T47D (cell line): ENCODE results near the gene NDST1.

Source experiments
- DNase-seq, 2 experiments: peaks; one replicate each; pipeline versions ENCODE4 v3.0.0 to v3.0.0-alpha.2; 2011 to 2012; ENCODE audit warnings: low read depth in 1 of 2, low spot score in 1 of 2
- JUND ChIP-seq: IDR thresholded peaks from 2 replicates; pipeline ENCODE4 v1.6.1; 2012; ENCODE audit warnings: low read depth
- in situ Hi-C: cut with HindIII; loops from 2 replicates; pipeline ENCODE4 v1.10.0; 2016; ENCODE audit warnings: low sequenced_read_pairs, low pct_unique_long_range_greater_than_20kb

Gene NDST1

DNA sequence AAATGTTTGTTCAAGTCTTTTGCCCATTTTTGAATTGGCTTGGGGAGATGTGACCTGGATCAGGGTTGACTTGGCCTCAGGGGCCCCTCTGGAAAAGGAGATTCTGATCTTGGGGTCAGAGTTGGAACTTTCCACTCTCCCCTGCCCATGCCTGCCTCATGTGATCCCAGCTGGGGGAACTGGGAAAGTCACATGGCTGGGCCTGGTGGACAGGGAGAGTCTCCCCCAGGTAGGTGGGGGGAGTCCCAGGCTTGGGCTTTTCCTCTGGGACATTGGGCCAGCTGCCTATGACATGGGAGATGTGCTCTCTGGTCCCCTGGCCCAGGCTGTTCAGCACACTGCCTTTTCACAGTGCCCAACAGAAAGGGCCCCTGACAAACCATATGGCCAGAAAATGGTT is 60.7 kb downstream of the NDST1 start:
- no peak for TF ChIP-seq JUND
- no peak for DNase-seq
- in situ Hi-C loops = no loop called here

DNA sequence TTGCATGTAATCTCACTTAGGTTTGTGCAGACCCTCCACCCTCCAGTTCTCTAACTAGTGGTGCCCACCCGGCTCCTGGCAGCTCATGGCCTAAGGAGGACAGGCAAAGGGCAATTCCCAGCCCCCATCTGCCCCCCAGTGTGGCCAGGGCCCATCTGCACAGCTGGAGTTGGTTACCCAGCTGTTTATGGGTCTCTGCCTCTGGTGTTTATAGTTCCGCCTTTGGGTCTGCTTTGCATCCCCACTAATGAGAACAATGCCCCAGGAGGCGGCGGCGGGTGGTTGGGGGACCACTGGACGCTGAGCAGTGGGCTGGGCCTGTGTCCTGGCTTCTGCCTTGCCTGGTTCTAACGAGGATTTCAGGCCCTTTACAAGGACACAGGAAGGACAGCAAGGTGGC is 62.4 kb downstream of the NDST1 start:
- no peak for DNase-seq
- no peak for TF ChIP-seq JUND
- in situ Hi-C loops = no loop called here

DNA sequence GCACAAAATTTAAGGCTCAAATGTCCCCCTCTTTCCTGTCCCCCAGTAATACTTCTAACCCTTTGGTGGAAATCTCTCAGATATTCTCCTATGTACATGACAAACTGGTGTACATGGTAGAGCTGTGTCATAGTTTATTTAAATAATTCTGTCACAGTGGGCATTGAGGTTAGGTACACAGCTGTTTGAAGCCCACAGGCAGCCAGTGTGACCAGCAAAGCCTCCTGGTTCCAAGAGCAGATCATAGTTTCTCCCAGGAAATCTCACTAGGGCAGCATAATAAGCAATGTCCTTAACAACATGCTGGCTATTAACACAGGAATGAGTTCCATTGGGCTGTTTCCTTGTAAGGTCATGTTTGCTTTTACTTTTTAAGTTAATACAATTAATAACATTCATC is 63.9 kb downstream of the NDST1 start:
- no peak for TF ChIP-seq JUND
- in situ Hi-C loops = no loop called here
- DNase-seq = no peak

DNA sequence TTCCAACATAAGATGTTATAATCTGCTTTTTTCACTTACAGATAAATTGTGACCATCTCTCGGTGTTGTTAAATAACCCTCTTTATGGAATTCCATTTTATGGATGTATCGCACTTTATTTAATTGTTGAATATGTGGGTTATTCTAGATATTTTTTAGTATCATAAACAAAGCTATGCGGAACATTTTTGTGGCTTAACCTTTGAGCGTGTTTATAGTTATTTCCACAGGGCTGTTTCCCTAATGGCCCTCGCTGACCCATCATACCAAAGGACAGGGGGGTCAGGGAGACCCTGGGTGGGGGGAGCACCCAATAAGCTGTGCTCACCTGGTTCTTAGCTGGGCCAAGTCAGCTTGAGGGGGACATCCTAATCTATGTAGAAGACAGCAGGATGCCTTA is 65.3 kb downstream of the NDST1 start:
- DNase-seq = no peak
- in situ Hi-C loops = no loop called here
- TF ChIP-seq JUND = no peak

DNA sequence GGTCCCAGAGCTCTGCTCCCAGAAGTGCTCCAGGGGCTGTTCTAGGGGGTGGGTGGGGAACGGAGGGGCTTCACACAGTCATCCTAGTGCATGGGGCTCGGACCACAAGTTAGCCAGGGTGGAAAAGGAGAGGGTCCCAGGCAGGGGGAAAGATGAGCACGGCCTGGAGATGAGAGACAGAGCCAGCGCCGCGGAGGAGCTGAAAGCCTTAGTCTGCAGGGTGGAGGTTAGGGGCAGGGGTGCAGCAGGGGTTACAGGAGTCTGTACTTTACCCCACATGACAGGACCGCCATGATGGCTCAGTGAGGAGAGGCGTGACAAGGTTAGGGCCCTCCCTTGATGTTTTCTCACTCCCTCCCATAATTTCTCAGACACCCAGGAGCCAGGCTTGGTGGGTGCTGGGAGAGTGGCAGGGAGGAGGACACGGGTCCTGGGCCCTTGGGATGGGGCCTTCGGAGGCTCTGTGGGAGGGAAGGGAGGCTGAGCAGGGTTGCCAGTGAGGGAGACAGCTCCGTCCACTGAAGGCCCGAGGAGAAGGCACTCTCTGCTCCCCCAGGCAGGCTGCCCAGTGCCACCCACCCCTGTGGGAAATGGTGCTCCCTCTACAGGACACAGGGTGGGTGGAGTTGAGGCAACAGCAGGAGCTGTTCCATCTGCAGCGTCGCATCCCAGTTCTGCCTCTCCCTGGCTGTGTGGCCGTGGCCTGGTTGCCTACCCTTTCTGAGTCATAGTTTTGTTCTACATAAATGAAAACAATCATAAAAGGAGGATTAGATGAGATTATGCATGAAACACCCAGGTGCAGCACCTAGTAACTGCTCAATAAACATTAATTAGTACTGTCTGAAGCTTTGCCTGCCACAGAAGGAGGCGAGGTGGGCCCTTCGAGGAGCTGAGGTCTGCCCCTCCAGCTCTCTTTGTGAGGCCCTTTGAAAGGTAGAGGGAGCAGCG is 66.2 kb downstream of the NDST1 start:
- in situ Hi-C loops = no loop called here
- no peak for DNase-seq
- no peak for TF ChIP-seq JUND

DNA sequence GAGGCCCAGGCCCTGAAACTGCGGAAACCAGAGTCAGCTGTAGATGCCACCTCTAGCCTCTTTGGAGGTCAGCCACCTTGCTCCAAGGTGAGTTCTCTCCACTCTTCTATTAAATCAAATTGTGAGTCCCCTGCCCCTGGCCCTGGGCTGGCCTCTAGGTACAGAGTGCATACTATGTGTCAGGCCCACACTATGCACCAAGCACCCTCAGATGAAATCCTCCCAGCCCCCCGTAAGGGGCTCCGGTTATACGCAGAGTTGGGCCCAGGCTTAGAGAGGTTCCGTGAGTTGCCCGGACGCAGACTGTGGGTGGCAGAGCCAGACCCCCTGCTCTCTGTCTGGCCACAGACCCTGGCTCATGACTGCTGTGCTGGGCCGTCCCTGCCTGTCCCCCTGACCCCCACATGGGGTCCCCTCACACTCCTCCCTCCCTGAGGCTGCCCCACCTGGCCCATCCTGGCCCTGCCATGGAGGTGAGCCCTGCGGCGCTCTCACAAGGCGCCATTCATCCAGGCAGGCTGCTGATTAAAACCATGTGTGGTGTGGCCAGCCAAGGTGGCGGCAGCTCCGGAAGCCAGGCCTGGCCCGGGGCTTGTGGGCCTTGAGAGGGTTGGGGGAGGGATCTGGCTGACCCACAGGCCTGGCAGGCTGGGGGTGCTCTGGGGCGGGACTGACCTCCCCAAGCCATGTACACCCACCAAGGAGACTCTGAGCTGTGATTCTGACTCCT is 67.1 kb downstream of the NDST1 start:
- in situ Hi-C loops = no loop called here
- TF ChIP-seq JUND = no peak
- DNase-seq = no peak

DNA sequence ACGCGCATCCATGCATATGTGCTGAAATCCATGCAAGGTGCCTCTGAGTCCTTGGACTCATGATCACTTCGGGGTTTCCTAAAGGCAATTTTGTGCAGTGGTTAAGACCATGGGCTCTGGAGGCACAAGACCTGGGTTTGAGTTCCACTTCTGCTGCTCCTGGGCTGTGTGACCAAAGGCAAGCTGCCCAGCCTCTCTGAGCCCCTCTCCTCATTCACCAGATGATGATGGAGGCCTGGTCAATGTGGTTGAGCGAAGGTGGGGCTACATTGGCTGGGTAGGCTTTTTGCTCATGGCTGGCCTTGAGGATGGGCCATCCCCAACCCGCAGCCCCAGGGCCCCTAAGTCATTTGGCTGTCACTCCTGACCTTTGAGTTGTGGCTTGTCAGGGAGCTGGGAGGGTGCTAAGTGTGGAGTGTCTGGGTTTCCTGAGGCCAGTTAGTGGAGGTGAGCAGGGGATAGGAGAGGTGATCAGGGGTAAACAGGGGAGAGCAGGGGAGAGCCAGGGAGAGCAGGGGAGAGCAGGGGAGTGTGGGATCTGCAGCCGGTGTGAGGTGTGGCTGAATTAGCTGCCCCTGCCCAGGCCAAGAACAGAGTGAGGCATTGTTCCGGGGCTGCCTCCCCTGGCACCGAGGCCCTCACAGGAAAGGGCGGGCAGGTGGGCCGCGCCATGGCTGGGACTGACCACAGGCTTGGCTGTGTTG is 68.0 kb downstream of the NDST1 start:
- no peak for TF ChIP-seq JUND
- DNase-seq = no peak
- in situ Hi-C loops = no loop called here

DNA sequence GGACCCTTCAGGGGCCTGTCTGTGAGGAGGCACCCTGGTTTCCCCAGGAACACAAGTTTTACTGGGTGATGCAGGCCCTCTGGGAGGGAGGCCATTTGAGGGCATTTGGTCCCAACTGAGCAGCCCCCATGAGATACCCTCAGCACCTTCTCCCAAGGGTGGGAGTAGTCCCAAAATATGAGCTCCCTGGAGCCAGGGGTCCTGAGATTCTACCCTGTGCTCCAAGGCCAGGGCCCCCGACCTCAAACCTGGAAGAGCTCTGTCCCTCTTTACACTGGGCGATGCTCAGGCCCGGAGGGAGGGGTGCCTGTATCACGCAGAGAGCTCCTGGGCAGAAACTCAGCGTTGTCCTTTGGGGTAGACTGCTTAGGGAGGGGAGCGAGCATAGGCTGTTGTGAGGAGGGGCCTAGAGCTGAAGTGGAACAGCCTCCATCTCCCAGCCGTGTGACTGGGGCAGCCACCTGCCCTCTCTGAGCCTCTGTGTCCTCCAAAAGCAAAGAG is 68.6 kb downstream of the NDST1 start:
- TF ChIP-seq JUND = no peak
- DNase-seq = no peak
- in situ Hi-C loops = no loop called here

DNA sequence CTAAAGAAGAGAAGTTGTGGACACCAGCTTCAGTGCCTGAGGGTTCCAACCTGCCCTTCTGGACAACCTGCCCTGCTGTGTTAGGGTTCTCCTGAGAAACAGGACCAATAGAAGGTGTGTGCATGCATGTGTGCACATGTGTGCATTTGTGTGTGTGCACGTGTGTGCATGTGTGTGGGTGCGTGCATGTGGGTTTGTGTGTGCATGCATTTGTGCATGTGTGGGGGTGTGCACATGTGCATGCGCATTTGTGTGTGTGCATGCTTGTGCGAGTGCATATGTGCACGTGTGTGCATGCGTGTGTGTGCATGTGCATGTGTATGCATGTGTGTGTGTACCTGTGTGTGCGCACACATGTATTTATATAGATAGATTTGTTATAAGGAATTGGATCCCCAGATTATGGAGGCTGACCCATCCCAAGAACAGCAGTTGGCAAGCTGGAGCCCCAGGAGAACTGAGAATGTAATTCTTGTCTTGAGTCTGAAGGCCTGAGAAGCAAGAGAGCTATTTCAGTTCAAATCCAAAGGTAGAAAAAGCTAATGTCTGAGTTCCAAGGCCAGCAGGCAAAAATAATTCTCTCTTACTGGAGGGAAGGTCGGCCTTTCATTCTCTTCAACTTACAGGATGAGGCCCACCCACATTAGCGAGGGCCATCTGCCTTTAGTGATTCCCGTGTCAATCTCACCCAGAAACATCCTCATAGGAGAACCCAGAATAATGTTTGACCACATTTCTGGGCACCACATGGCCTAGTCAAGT is 69.6 kb downstream of the NDST1 start:
- in situ Hi-C loops = no loop called here
- DNase-seq = no peak
- no peak for TF ChIP-seq JUND

DNA sequence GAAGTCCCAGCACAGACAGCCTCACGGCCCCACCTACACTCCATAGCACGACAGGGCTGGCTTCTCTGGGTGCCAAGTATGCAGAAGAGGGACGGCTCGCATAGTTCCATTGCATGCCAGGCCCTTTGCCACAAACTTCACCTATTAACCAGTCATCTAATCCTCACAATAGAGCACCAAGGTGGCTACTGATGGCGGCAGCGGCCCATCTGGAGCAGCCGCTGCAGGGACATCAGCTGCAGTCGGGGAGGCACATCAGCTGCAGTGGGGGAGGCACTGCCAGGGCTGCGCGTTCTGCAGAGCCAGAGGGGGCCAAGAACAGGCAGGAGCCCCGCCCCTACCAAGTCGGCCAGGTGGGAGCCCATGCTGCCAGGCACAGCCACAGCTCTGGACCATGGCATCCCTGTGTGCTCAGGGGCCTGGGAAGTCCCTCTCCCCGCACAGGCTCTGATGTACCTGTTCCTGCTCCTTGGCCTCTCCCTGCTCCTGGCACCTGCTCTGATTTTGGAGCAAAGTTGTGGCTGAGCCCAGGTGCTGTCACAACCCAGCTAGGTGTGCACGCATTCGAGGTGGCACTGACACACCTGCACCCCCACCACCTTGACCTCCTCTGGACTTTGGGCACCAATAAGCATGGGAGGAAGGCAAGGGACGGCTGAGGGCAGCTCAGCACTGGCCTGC is 71.0 kb downstream of the NDST1 start:
- DNase-seq = no peak
- no peak for TF ChIP-seq JUND

More for the DNA sequence above, 71.0 kb downstream of the NDST1 start:
- in situ Hi-C loops = no loop called here
